ENCODE measurements around the gene MMP7. TPM values are rescaled to one million over a fixed set of nuclear protein-coding genes. Genes with fewer than 3 reads are reported as not detected.

The MMP7 gene
- total and polyA plus RNA-seq, 2 donors (not counting 1 experiment from before 2014, with no cell fraction given) = not detected

- DNase-seq (no peak), ATAC-seq (ENCODE audit: low read depth) (no peak)
- ChIA-PET CTCF (interaction anchor here (0.9 kb wide), 1 partner anchor 11 kb away, joined by 3 read pairs; no protein-coding TSS in a partner anchor), POLR2A (no interaction called here)
- Histone ChIP-seq H3K36me3 (replicated peaks in 1 of 2; ENCODE audit: control extremely low read depth in 1 of 2, control insufficient read depth in 1 of 2, extremely low read depth in 1 of 2, insufficient read depth in 2 of 2, low read length in 1 of 2) (no peaks in the 10 kb centered on the region), H3K9ac (ENCODE audit: low read length) (no peak overlapping the region), H4K20me1 (ENCODE audit: control insufficient read depth, insufficient read depth, low read length, poor library complexity, severe bottlenecking) (no peaks in the 10 kb centered on the region), H3K4me3 (ENCODE audit: control extremely low read depth in 1 of 5, extremely low read depth in 1 of 5, insufficient read depth in 1 of 5, low read depth in 2 of 5, low read length in 4 of 5) (no peak overlapping the region), H3K27ac (ENCODE audit: low read length in 2 of 2) (no peak overlapping the region), H3K4me1 (ENCODE audit: control insufficient read depth in 2 of 2, insufficient read depth in 2 of 2, low read length in 2 of 2) (no peaks in the 10 kb centered on the region), H3K79me2 (ENCODE audit: control insufficient read depth, insufficient read depth, low read length) (no peaks in the 10 kb centered on the region), H3K27me3 (replicated peaks in 1 of 4; ENCODE audit: control extremely low read depth in 1 of 4, control insufficient read depth in 3 of 4, insufficient read depth in 4 of 4, low read length in 3 of 4) (peaks cover 0 to 3% (median 0%) of the 10 kb centered on the region in 4 experiments), H3K4me2 (replicated peaks; ENCODE audit: low read depth, low read length, poor library complexity, severe bottlenecking) (no peak overlapping the region), H2AFZ (ENCODE audit: insufficient read depth, low read depth, low read length, poor library complexity, severe bottlenecking) (no peak overlapping the region), H3K9me3 (ENCODE audit: control extremely low read depth in 1 of 3, control insufficient read depth in 2 of 3, insufficient read depth in 1 of 3, low read length in 2 of 3) (no peaks in the 10 kb centered on the region)
- no CpG with 5 or more reads among the region's 2 CpGs for WGBS (ENCODE audit: insufficient coverage)
- TF ChIP-seq CTCF (IDR thresholded peaks at IDR 0.05) = no peak
- no peak for TF ChIP-seq EZH2 (IDR thresholded peaks at IDR 0.05; ENCODE audit: borderline replicate concordance, insufficient read depth, low read depth, low read length, poor library complexity, severe bottlenecking)
- H3K27ac Mint-ChIP-seq = no peak overlapping the region
- no peaks in the 10 kb centered on the region for H3K9me3 Mint-ChIP-seq (ENCODE audit: insufficient read depth)
- peaks cover 9% of the 10 kb centered on the region for H3K27me3 Mint-ChIP-seq
- H3K4me3 Mint-ChIP-seq = no peak overlapping the region
- intact Hi-C loops (cut with micrococcal nuclease) = no loop called here
- peaks cover 2% of the 10 kb centered on the region for H3K4me1 Mint-ChIP-seq
Observed at GRCh38 chr11:102485095-102485722, 45.3 kb downstream of the MMP7 start.

- Mint-ChIP-seq H3K27ac (no peak overlapping the region), H3K4me1 (peaks cover 3% of the 10 kb centered on the region), H3K4me3 (no peak overlapping the region), H3K27me3 (peaks cover 9% of the 10 kb centered on the region), H3K9me3 (ENCODE audit: insufficient read depth) (no peaks in the 10 kb centered on the region)
- Histone ChIP-seq H3K4me1 (ENCODE audit: control insufficient read depth in 2 of 2, insufficient read depth in 2 of 2, low read length in 2 of 2) (no peaks in the 10 kb centered on the region), H3K27ac (ENCODE audit: low read length in 2 of 2) (no peak overlapping the region), H3K9ac (ENCODE audit: low read length) (no peak overlapping the region), H4K20me1 (ENCODE audit: control insufficient read depth, insufficient read depth, low read length, poor library complexity, severe bottlenecking) (no peaks in the 10 kb centered on the region), H3K4me2 (replicated peaks; ENCODE audit: low read depth, low read length, poor library complexity, severe bottlenecking) (no peak overlapping the region), H3K9me3 (ENCODE audit: control extremely low read depth in 1 of 3, control insufficient read depth in 2 of 3, insufficient read depth in 1 of 3, low read length in 2 of 3) (no peaks in the 10 kb centered on the region), H3K4me3 (ENCODE audit: control extremely low read depth in 1 of 5, extremely low read depth in 1 of 5, insufficient read depth in 1 of 5, low read depth in 2 of 5, low read length in 4 of 5) (no peak overlapping the region), H3K36me3 (replicated peaks in 1 of 2; ENCODE audit: control extremely low read depth in 1 of 2, control insufficient read depth in 1 of 2, extremely low read depth in 1 of 2, insufficient read depth in 2 of 2, low read length in 1 of 2) (no peaks in the 10 kb centered on the region), H2AFZ (ENCODE audit: insufficient read depth, low read depth, low read length, poor library complexity, severe bottlenecking) (no peak overlapping the region), H3K27me3 (replicated peaks in 1 of 4; ENCODE audit: control extremely low read depth in 1 of 4, control insufficient read depth in 3 of 4, insufficient read depth in 4 of 4, low read length in 3 of 4) (peaks cover 0 to 3% (median 0%) of the 10 kb centered on the region in 4 experiments), H3K79me2 (ENCODE audit: control insufficient read depth, insufficient read depth, low read length) (no peaks in the 10 kb centered on the region)
- 94% methylated on average over 2 of the region's 3 CpGs for WGBS (ENCODE audit: insufficient coverage)
- DNase-seq (no peak), ATAC-seq (ENCODE audit: low read depth) (no peak)
- intact Hi-C loops (cut with micrococcal nuclease) = no loop called here
- TF ChIP-seq EZH2 (IDR thresholded peaks at IDR 0.05; ENCODE audit: borderline replicate concordance, insufficient read depth, low read depth, low read length, poor library complexity, severe bottlenecking) = no peak
- TF ChIP-seq CTCF (IDR thresholded peaks at IDR 0.05) = no peak
- ChIA-PET CTCF (interaction anchor here (1.4 kb wide), 1 partner anchor 13 kb away, joined by 4 read pairs; no protein-coding TSS in a partner anchor), POLR2A (no interaction called here)
Observed at GRCh38 chr11:102482433-102482832, 48.1 kb downstream of the MMP7 start.
